HL-60 (cell line): ENCODE data around the gene CES1.

Experiments used
- DNase-seq, 2 experiments: peaks; one replicate each; pipeline ENCODE4 v3.0.0-alpha.2; 2010 to 2020; ENCODE audit warnings: low read depth in 1 of 2, low spot score in 1 of 2
- H3K27ac ChIP-seq: fragments of 250-450 bp; sonication (Bioruptor Pico); replicated peaks from 2 replicates; pipeline ENCODE4 v1.5.1; 2020; ENCODE audit warnings: mild to moderate bottlenecking, moderate library complexity
- H3K27me3 ChIP-seq: fragments of 250-450 bp; sonication (Bioruptor Pico); 2 replicates; pipeline ENCODE4 v1.5.1; 2021; ENCODE audit warnings: mild to moderate bottlenecking, moderate library complexity; ENCODE audit not compliant: insufficient read depth, poor library complexity, severe bottlenecking
- H3K4me3 ChIP-seq: replicated peaks from 2 replicates; pipeline ENCODE4 v1.5.1; 2011; ENCODE audit warnings: mild to moderate bottlenecking, control low read depth, low read length; ENCODE audit not compliant: insufficient read depth
- CTCF ChIP-seq: IDR thresholded peaks from one replicate; pipeline ENCODE4 v1.5.1; 2011; ENCODE audit warnings: low read length, control low read depth, inconsistent platforms; ENCODE audit not compliant: insufficient read depth
- GABPA ChIP-seq: IDR thresholded peaks from 2 replicates; pipeline ENCODE4 v1.6.1; 2012; ENCODE audit warnings: low read depth
- POLR2AphosphoS5 ChIP-seq: IDR thresholded peaks from 2 replicates; pipeline ENCODE4 v1.6.1; 2012; ENCODE audit warnings: low read depth
- REST ChIP-seq: IDR thresholded peaks from 2 replicates; pipeline ENCODE4 v1.6.1; 2012; ENCODE audit warnings: low read depth; ENCODE audit not compliant: insufficient replicate concordance
- SPI1 ChIP-seq: IDR thresholded peaks from 2 replicates; pipeline ENCODE4 v1.6.1; 2012; ENCODE audit warnings: low read depth, mild to moderate bottlenecking, borderline replicate concordance

Gene CES1

GRCh38 chr16:55853114-55853513 is 20.2 kb upstream of the CES1 start:
- H3K4me3 ChIP-seq, result no peak overlapping the region
- DNase-seq, result no peak
- TF ChIP-seq SPI1 (no peak), CTCF (no peak), REST (no peak), GABPA (no peak), POLR2AphosphoS5 (no peak)
- no peak overlapping the region for H3K27ac ChIP-seq
- H3K27me3 ChIP-seq, result peaks cover 2% of the 10 kb centered on the region

GRCh38 chr16:55849536-55849935 is 16.6 kb upstream of the CES1 start:
- no peak for TF ChIP-seq GABPA
- no peak for TF ChIP-seq POLR2AphosphoS5
- TF ChIP-seq CTCF, result no peak
- TF ChIP-seq REST, result no peak
- TF ChIP-seq SPI1, result no peak
- Histone ChIP-seq H3K4me3 (no peak overlapping the region), H3K27me3 (peaks cover 5% of the 10 kb centered on the region), H3K27ac (no peak overlapping the region)
- no peak for DNase-seq

- no peak overlapping the region for H3K4me3 ChIP-seq
- H3K27ac ChIP-seq, result no peak overlapping the region
- H3K27me3 ChIP-seq, result peaks cover 5% of the 10 kb centered on the region
- TF ChIP-seq CTCF (no peak), POLR2AphosphoS5 (no peak), REST (no peak), SPI1 (no peak), GABPA (no peak)
- DNase-seq, result no peak
Measured at GRCh38 chr16:55846598-55847346, 13.9 kb upstream of the CES1 start.
